Stomach (tissue), 9 donors: ENCODE measurements around the gene DISC1. TPM values are rescaled to one million over a fixed set of nuclear protein-coding genes. Genes with fewer than 3 reads are reported as not detected.
"Not testable (repeated sequence)": the region's sequence is repeated elsewhere in the genome, so short reads cannot be mapped to it uniquely, and the experiment has no call there.

ENCODE experiments used
- DNase-seq, 2 donors: peaks; one replicate each; pipeline versions ENCODE4 v3.0.0 to v3.0.0-alpha.2; 2013 to 2019
- H3K27ac ChIP-seq, 5 donors: fragments of 200-600 bp in 4 of 5; sonication (generic) in 4 of 5; one replicate each; pipeline ENCODE4 v1.5.1; 2013 to 2019; ENCODE audit warnings: mild to moderate bottlenecking in 1 of 5, moderate library complexity in 1 of 5
- H3K27me3 ChIP-seq, 3 donors: fragments of 200-600 bp; sonication (generic); one replicate each; pipeline ENCODE4 v1.5.1; 2017 to 2019; ENCODE audit warnings: mixed run types in 1 of 3
- H3K36me3 ChIP-seq, 4 donors: fragments of 200-600 bp; sonication (generic); 1 replicate in 3 of 4; 2 replicates in 1 of 4; pipeline ENCODE4 v1.5.1; 2016 to 2019
- H3K4me1 ChIP-seq, 4 donors: fragments of 200-600 bp; sonication (generic); one replicate each; pipeline ENCODE4 v1.5.1; 2016 to 2019
- H3K4me3 ChIP-seq, 4 donors: fragments of 200-600 bp; sonication (generic) in 3 of 4; one replicate each; pipeline ENCODE4 v1.5.1; 2016 to 2019; ENCODE audit warnings: mild to moderate bottlenecking in 1 of 4
- H3K9me3 ChIP-seq, 4 donors: fragments of 200-600 bp; sonication (generic); one replicate each; pipeline ENCODE4 v1.5.1; 2016 to 2019
- CTCF ChIP-seq, 7 experiments: fragments of 450-650 bp in 4 of 7; fragments of 200-600 bp in 3 of 7; sonication (generic) in 3 of 7; IDR thresholded peaks; one replicate each; pipeline ENCODE4 v1.5.1; 2016 to 2019; ENCODE audit warnings: antibody characterized with exemption in 7 of 7, control low read depth in 2 of 7, mild to moderate bottlenecking in 1 of 7
- EP300 ChIP-seq: sonication (generic); formaldehyde crosslinking; IDR thresholded peaks from one replicate; pipeline ENCODE4 v1.6.1; 2017; ENCODE audit warnings: antibody characterized with exemption
- POLR2A ChIP-seq, 4 donors: fragments of 450-650 bp; IDR thresholded peaks; one replicate each; pipeline ENCODE4 v1.6.1; 2016; ENCODE audit warnings: antibody characterized with exemption in 4 of 4, control low read depth in 2 of 4, mild to moderate bottlenecking in 1 of 4, moderate library complexity in 1 of 4
- POLR2AphosphoS5 ChIP-seq, 3 donors: sonication (generic); formaldehyde crosslinking; IDR thresholded peaks; one replicate each; pipeline ENCODE4 v1.6.1; 2016; ENCODE audit warnings: antibody characterized with exemption in 3 of 3
- WGBS, 5 donors: extraction: QIAGEN DNeasy Blood & Tissue Kit in 3 of 5; methylation state at CpG; one replicate each; pipeline versions ENCODE4 v1.1.5 to v1.1.7; 2013 to 2018; 5-methylcytosine and 5-hydroxymethylcytosine counted together
- intact Hi-C: fragments of 100-400 bp; cut with DNase I; formaldehyde crosslinking; loops from one replicate; pipeline ENCODE4 v1.15.1; 2023; ENCODE audit warnings: low total_unique reads
- polyA plus RNA-seq, 3 donors: library from polyadenylated mRNA; stranded (reverse); fragments of 200-250 nt; gene quantifications; one replicate each; pipeline ENCODE4 v1.2.3, GENCODE V29; 2013
- total RNA-seq, 5 donors: library from RNA; depleted of rRNA; stranded (reverse); fragments of >200 nt; gene quantifications; one replicate each; pipeline versions ENCODE4 v1.1.0 to v1.2.3, GENCODE V29; 2014 to 2016
- donor health status: healthy with polysubstance abuse.
- donor health status: Bipolar disorder and iron deficiency.
- donor health status: healthy.

DISC1 gene
- total and polyA plus RNA-seq, 8 donors, result 0.43 to 29.8 (median 1.6) TPM

- H3K36me3 ChIP-seq, result no peaks in the 10 kb centered on the region
- intact Hi-C loops, result no loop called here
- TF ChIP-seq EP300 (no peak), POLR2AphosphoS5 (IDR thresholded peaks at IDR 0.05) (no peak), CTCF (IDR thresholded peaks at IDR 0.05) (no peak), POLR2A (IDR thresholded peaks at IDR 0.05) (no peak)
- 53 to 66% (median 59%) methylated on average over 9 of the region's 9 CpGs for WGBS, 5 donors
- peaks cover 0 to 26% (median 5%) of the 10 kb centered on the region in 4 donors for H3K4me1 ChIP-seq
- DNase-seq, result peak in 1 of 2 donors; percentile 54
- peak overlapping the region in 2 of 5 donors; percentile 1 to 9 for H3K27ac ChIP-seq
- H3K27me3 ChIP-seq, result no peaks in the 10 kb centered on the region
- no peak overlapping the region for H3K4me3 ChIP-seq
- H3K9me3 ChIP-seq, result no peaks in the 10 kb centered on the region
Measured at GRCh38 chr1:231778009-231778719, 151.6 kb downstream of the DISC1 start.

- Histone ChIP-seq H3K27me3 (no peaks in the 10 kb centered on the region), H3K4me1 (peaks cover 0 to 26% (median 5%) of the 10 kb centered on the region in 4 donors), H3K27ac (no peak overlapping the region), H3K36me3 (no peaks in the 10 kb centered on the region), H3K9me3 (no peaks in the 10 kb centered on the region), H3K4me3 (no peak overlapping the region)
- TF ChIP-seq CTCF (IDR thresholded peaks at IDR 0.05) (no peak), POLR2AphosphoS5 (IDR thresholded peaks at IDR 0.05) (no peak), EP300 (no peak), POLR2A (IDR thresholded peaks at IDR 0.05) (no peak)
- DNase-seq, result no peak
- intact Hi-C loops, result no loop called here
- 88 to 99% (median 98%) methylated on average over 3 of the region's 3 CpGs for WGBS, 5 donors
Measured at GRCh38 chr1:231779081-231779480, 152.5 kb downstream of the DISC1 start.

- no peak overlapping the region for H3K4me3 ChIP-seq
- peak in 1 of 2 donors; percentile 23 for DNase-seq
- H3K27ac ChIP-seq, result peak overlapping the region in 1 of 5 donors; percentile 0
- H3K4me1 ChIP-seq, result peaks cover 0 to 26% (median 5%) of the 10 kb centered on the region in 4 donors
- 9 to 30% (median 18%) methylated on average over 2 of the region's 2 CpGs for WGBS, 5 donors
- H3K36me3 ChIP-seq, result no peaks in the 10 kb centered on the region
- no peak for TF ChIP-seq POLR2AphosphoS5 (IDR thresholded peaks at IDR 0.05)
- no peak for TF ChIP-seq CTCF (IDR thresholded peaks at IDR 0.05)
- TF ChIP-seq EP300, result no peak
- no peaks in the 10 kb centered on the region for H3K27me3 ChIP-seq
- H3K9me3 ChIP-seq, result no peaks in the 10 kb centered on the region
- intact Hi-C loops, result no loop called here
Measured at GRCh38 chr1:231781892-231782291, 155.3 kb downstream of the DISC1 start.

GRCh38 chr1:231785073-231785472 lies 158.5 kb downstream of the DISC1 start:
- H3K36me3 ChIP-seq, DNase-seq, H3K27ac ChIP-seq, H3K4me3 ChIP-seq, intact Hi-C loops, H3K27me3 ChIP-seq, H3K9me3 ChIP-seq: not testable (repeated sequence)
- peaks cover 0 to 12% (median 0%) of the 10 kb centered on the region in 4 donors for H3K4me1 ChIP-seq
- WGBS, 5 donors, result 81 to 98% (median 97%) methylated on average over 2 of the region's 2 CpGs

- peaks cover 0 to 12% (median 0%) of the 10 kb centered on the region in 4 donors for H3K4me1 ChIP-seq
- intact Hi-C loops, result no loop called here
- H3K4me3 ChIP-seq, result no peak overlapping the region
- no peaks in the 10 kb centered on the region for H3K27me3 ChIP-seq
- no peaks in the 10 kb centered on the region for H3K36me3 ChIP-seq
- TF ChIP-seq POLR2A (IDR thresholded peaks at IDR 0.05) (no peak), CTCF (IDR thresholded peaks at IDR 0.05) (no peak), EP300 (no peak), POLR2AphosphoS5 (IDR thresholded peaks at IDR 0.05) (no peak)
- no peak overlapping the region for H3K27ac ChIP-seq
- H3K9me3 ChIP-seq, result no peaks in the 10 kb centered on the region
- 78 to 96% (median 89%) methylated on average over 1 of the region's 1 CpG for WGBS, 5 donors
- DNase-seq, result no peak
Measured at GRCh38 chr1:231786126-231786525, 159.5 kb downstream of the DISC1 start.
